Measurements from ENCODE around the gene TRPV5. TPM values are rescaled to one million over a fixed set of nuclear protein-coding genes. Genes with fewer than 3 reads are reported as not detected.

The TRPV5 gene
- total and polyA plus RNA-seq, 2 experiments from 2014 or later: not detected

DNA sequence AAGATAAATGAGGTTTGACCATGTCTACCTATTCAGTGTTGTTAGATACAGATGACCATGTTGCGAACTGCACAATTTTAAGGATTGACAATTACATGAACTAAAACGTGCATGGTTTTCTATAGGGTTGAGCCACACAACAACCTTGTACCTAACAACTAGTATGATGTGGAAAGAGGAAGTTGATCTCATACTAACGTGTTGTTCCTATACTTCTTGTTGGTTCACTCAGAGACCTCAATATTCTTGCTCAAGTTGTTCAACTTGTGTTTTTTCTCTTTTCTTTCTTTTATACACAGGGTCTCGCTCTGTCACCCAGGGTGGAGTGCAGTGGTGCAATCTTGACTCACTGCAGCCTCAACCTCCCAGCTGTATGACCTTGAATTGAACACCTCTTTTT, 34.7 kb upstream of the TRPV5 start:
- H3K27ac ChIP-seq: no peak overlapping the region
- no peaks in the 10 kb centered on the region for H3K27me3 ChIP-seq
- no peak overlapping the region for H3K4me2 ChIP-seq
- H3K4me3 ChIP-seq: no peak overlapping the region
- no peaks in the 10 kb centered on the region for H3K9me2 ChIP-seq (replicated peaks; ENCODE audit: insufficient read depth)
- peaks cover 6% of the 10 kb centered on the region for H3K4me1 ChIP-seq (ENCODE audit: insufficient read depth)
- H4K20me1 ChIP-seq (ENCODE audit: insufficient read depth, poor library complexity, severe bottlenecking): no peaks in the 10 kb centered on the region
- WGBS (ENCODE audit: low lambda C conversion rate, missing lambda C conversion rate): 87% methylated on average over 4 of the region's 4 CpGs
- no peak for DNase-seq (ENCODE audit: low spot score)
- H2AFZ ChIP-seq: no peak overlapping the region
- H3K36me3 ChIP-seq (replicated peaks; ENCODE audit: insufficient read depth, low read depth): no peaks in the 10 kb centered on the region
- H3K79me2 ChIP-seq: no peaks in the 10 kb centered on the region
- no peaks in the 10 kb centered on the region for H3K9me3 ChIP-seq (ENCODE audit: low read depth)
- TF ChIP-seq EZH2 (IDR thresholded peaks at IDR 0.05; ENCODE audit: borderline replicate concordance) (no peak), EZH2phosphoT487 (IDR thresholded peaks at IDR 0.05; ENCODE audit: low read depth, severe bottlenecking, unreplicated experiment) (no peak)
- TF ChIP-seq, protein P1, sequence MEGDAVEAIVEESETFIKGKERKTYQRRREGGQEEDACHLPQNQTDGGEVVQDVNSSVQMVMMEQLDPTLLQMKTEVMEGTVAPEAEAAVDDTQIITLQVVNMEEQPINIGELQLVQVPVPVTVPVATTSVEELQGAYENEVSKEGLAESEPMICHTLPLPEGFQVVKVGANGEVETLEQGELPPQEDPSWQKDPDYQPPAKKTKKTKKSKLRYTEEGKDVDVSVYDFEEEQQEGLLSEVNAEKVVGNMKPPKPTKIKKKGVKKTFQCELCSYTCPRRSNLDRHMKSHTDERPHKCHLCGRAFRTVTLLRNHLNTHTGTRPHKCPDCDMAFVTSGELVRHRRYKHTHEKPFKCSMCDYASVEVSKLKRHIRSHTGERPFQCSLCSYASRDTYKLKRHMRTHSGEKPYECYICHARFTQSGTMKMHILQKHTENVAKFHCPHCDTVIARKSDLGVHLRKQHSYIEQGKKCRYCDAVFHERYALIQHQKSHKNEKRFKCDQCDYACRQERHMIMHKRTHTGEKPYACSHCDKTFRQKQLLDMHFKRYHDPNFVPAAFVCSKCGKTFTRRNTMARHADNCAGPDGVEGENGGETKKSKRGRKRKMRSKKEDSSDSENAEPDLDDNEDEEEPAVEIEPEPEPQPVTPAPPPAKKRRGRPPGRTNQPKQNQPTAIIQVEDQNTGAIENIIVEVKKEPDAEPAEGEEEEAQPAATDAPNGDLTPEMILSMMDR (IDR thresholded peaks at IDR 0.05; ENCODE audit: poor library complexity): no peak

DNA sequence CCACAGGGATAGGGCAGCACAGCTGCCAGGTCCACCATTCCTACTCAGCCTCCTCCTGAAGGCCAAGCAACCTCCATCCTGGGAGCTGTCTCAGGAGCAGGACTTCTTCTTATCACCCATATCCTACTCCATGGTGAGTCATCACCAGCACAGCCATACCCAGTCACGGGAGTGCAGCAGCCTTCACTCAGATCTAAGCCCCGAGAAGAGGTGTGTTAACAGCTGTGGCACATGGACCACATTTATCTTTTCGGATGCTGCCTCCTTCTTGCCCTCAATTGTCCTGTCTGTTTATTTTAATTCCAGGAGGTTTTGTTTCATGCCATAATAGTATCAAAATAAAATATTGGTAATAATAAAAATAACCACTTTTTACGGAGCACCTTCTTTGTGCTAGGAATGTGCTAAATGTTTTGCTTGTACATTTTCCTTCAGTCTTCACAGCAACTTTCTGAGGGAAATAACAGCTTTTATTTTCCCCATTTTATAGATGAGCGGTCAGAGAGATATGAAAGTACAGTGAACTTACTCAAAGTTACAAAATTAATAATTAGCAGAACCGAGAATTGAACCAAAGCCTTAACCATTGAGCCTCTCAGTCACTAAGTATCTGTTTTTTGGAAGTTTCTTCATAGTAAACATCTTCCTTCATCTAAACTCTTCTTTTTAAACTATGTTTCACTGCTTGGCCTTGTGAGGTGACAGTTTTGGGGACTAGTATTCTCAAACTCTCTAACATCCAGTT, 31.1 kb upstream of the TRPV5 start:
- no peaks in the 10 kb centered on the region for H3K79me2 ChIP-seq
- peaks cover 4% of the 10 kb centered on the region for H3K4me1 ChIP-seq (ENCODE audit: insufficient read depth)
- 62% methylated on average over 6 of the region's 6 CpGs for WGBS (ENCODE audit: low lambda C conversion rate, missing lambda C conversion rate)
- TF ChIP-seq, protein P1 (IDR thresholded peaks at IDR 0.05; ENCODE audit: poor library complexity): no peak
- no peak for TF ChIP-seq EZH2phosphoT487 (IDR thresholded peaks at IDR 0.05; ENCODE audit: low read depth, severe bottlenecking, unreplicated experiment)
- no peak for TF ChIP-seq EZH2 (IDR thresholded peaks at IDR 0.05; ENCODE audit: borderline replicate concordance)
- H3K4me3 ChIP-seq: no peak overlapping the region
- H3K9me3 ChIP-seq (ENCODE audit: low read depth): no peaks in the 10 kb centered on the region
- H3K27ac ChIP-seq: no peak overlapping the region
- no peak overlapping the region for H2AFZ ChIP-seq
- no peaks in the 10 kb centered on the region for H3K9me2 ChIP-seq (replicated peaks; ENCODE audit: insufficient read depth)
- no peaks in the 10 kb centered on the region for H4K20me1 ChIP-seq (ENCODE audit: insufficient read depth, poor library complexity, severe bottlenecking)
- H3K27me3 ChIP-seq: no peaks in the 10 kb centered on the region
- H3K4me2 ChIP-seq: no peak overlapping the region
- DNase-seq (ENCODE audit: low spot score): peak; percentile 61
- no peaks in the 10 kb centered on the region for H3K36me3 ChIP-seq (replicated peaks; ENCODE audit: insufficient read depth, low read depth)

DNA sequence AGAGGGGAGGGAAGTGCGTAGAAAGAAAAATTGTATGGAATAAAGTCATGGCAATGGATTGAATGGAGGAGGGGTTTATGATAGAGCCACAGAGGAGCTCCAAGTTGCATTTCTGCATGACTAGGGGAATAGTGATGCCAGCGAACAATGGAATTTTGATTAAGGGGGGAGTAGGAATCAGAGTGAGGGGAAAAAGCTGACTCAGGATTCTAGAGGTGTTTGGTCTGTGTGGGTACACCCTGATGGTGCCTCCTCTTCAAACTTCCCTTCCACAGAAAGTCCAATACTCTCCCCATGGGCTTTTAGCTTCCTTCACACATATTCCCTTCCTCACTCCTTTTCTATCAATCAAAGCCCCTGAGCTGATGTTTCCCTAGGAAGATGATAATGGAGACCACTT, 30.4 kb upstream of the TRPV5 start:
- Histone ChIP-seq H3K9me2 (replicated peaks; ENCODE audit: insufficient read depth) (no peaks in the 10 kb centered on the region), H3K4me3 (no peak overlapping the region), H3K4me2 (no peak overlapping the region), H3K79me2 (no peaks in the 10 kb centered on the region), H3K9me3 (ENCODE audit: low read depth) (no peaks in the 10 kb centered on the region), H3K4me1 (ENCODE audit: insufficient read depth) (peaks cover 3% of the 10 kb centered on the region), H4K20me1 (ENCODE audit: insufficient read depth, poor library complexity, severe bottlenecking) (no peaks in the 10 kb centered on the region), H2AFZ (no peak overlapping the region), H3K27ac (no peak overlapping the region), H3K36me3 (replicated peaks; ENCODE audit: insufficient read depth, low read depth) (no peaks in the 10 kb centered on the region), H3K27me3 (no peaks in the 10 kb centered on the region)
- no peak for DNase-seq (ENCODE audit: low spot score)
- no peak for TF ChIP-seq EZH2 (IDR thresholded peaks at IDR 0.05; ENCODE audit: borderline replicate concordance)
- WGBS (ENCODE audit: low lambda C conversion rate, missing lambda C conversion rate): 100% methylated on average over 2 of the region's 2 CpGs

DNA sequence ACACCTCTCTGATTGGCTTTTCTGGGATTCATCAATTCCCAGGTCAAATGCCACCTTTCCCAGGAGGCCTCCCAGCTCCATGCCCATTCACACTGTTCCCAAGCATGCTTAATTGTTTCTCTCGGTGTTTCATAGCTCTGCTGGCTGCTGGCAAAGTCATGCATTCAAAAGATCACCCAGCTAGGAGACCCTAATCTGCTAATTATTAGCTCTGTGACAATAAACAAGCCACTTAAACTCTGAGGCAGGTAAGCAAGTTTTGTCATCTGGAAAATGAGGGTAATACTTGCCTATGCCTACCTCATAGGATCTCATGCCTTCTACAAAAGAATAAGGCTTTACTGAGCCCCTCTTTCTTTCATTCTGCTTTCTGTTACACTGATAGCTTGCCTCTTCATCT, 29.4 kb upstream of the TRPV5 start:
- Histone ChIP-seq H3K27me3 (no peaks in the 10 kb centered on the region), H3K9me3 (ENCODE audit: low read depth) (no peaks in the 10 kb centered on the region), H3K36me3 (replicated peaks; ENCODE audit: insufficient read depth, low read depth) (no peaks in the 10 kb centered on the region), H3K4me1 (ENCODE audit: insufficient read depth) (peaks cover 4% of the 10 kb centered on the region), H3K27ac (no peak overlapping the region), H3K4me3 (no peak overlapping the region), H3K79me2 (no peaks in the 10 kb centered on the region), H3K4me2 (no peak overlapping the region), H2AFZ (no peak overlapping the region), H3K9me2 (replicated peaks; ENCODE audit: insufficient read depth) (no peaks in the 10 kb centered on the region), H4K20me1 (ENCODE audit: insufficient read depth, poor library complexity, severe bottlenecking) (no peaks in the 10 kb centered on the region)
- TF ChIP-seq EZH2phosphoT487 (IDR thresholded peaks at IDR 0.05; ENCODE audit: low read depth, severe bottlenecking, unreplicated experiment) (no peak), EZH2 (IDR thresholded peaks at IDR 0.05; ENCODE audit: borderline replicate concordance) (no peak)
- TF ChIP-seq, protein P1 (IDR thresholded peaks at IDR 0.05; ENCODE audit: poor library complexity): no peak
- no peak for DNase-seq (ENCODE audit: low spot score)
- 25% methylated on average over 1 of the region's 1 CpG for WGBS (ENCODE audit: low lambda C conversion rate, missing lambda C conversion rate)

All from hepatocyte (in vitro differentiated cells).